Panc1 (cell line): Measurements from ENCODE around the gene PLEKHA1.

Experiments
- CTCF ChIP-seq: fragments of 450-650 bp; IDR thresholded peaks from 2 replicates; pipeline ENCODE4 v1.5.1; 2017; ENCODE audit warnings: mild to moderate bottlenecking
- TCF7L2 ChIP-seq: IDR thresholded peaks from 2 replicates; pipeline ENCODE4 v1.6.1; 2011; ENCODE audit warnings: mild to moderate bottlenecking, low read depth, low read length, inconsistent platforms

GRCh38 chr10:122469848-122470247 lies 95.3 kb downstream of the PLEKHA1 start:
- no peak for TF ChIP-seq CTCF
- TF ChIP-seq TCF7L2, result no peak
